CD4-positive, alpha-beta T cell treated with Interferon gamma for 1 hour (primary cell): Measurements from ENCODE around the gene GRIK1.

Source experiments
- DNase-seq: peaks from one replicate; pipeline ENCODE4 v3.0.0-alpha.2; 2020

Gene GRIK1

GRCh38 chr21:29904359-29905282, 35.2 kb downstream of the GRIK1 start:
- no peak for DNase-seq

- DNase-seq, result no peak
Measured at GRCh38 chr21:29896884-29897283, 42.9 kb downstream of the GRIK1 start.

GRCh38 chr21:29893687-29894086, 46.1 kb downstream of the GRIK1 start:
- DNase-seq, result no peak

- no peak for DNase-seq
Measured at GRCh38 chr21:29892379-29892778, 47.4 kb downstream of the GRIK1 start.

- DNase-seq, result no peak
Measured at GRCh38 chr21:29888437-29888836, 51.4 kb downstream of the GRIK1 start.

GRCh38 chr21:29887313-29888009, 52.3 kb downstream of the GRIK1 start:
- DNase-seq, result no peak

- no peak for DNase-seq
Measured at GRCh38 chr21:29885491-29885890, 54.3 kb downstream of the GRIK1 start.

GRCh38 chr21:29875873-29876272, 63.9 kb downstream of the GRIK1 start:
- DNase-seq, result no peak

- DNase-seq, result no peak
Measured at GRCh38 chr21:29875036-29875716, 64.6 kb downstream of the GRIK1 start.

- no peak for DNase-seq
Measured at GRCh38 chr21:29873908-29874307, 65.9 kb downstream of the GRIK1 start.

GRCh38 chr21:29870814-29871213, 69.0 kb downstream of the GRIK1 start:
- DNase-seq, result no peak

GRCh38 chr21:29867796-29868195, 72.0 kb downstream of the GRIK1 start:
- DNase-seq, result no peak

GRCh38 chr21:29860346-29860745, 79.5 kb downstream of the GRIK1 start:
- no peak for DNase-seq

GRCh38 chr21:29857150-29857549, 82.6 kb downstream of the GRIK1 start:
- DNase-seq, result no peak

GRCh38 chr21:29854795-29855194, 85.0 kb downstream of the GRIK1 start:
- DNase-seq, result no peak

- no peak for DNase-seq
Measured at GRCh38 chr21:29851611-29852010, 88.2 kb downstream of the GRIK1 start.

- DNase-seq, result peak; percentile 22
Measured at GRCh38 chr21:29849735-29850176, 90.0 kb downstream of the GRIK1 start.

GRCh38 chr21:29843804-29844203, 96.0 kb downstream of the GRIK1 start:
- DNase-seq, result no peak

- DNase-seq, result no peak
Measured at GRCh38 chr21:29834617-29835016, 105.2 kb downstream of the GRIK1 start.

- DNase-seq, result no peak
Measured at GRCh38 chr21:29832217-29832616, 107.6 kb downstream of the GRIK1 start.

- no peak for DNase-seq
Measured at GRCh38 chr21:29829564-29830275, 110.1 kb downstream of the GRIK1 start.

GRCh38 chr21:29827647-29828046, 112.1 kb downstream of the GRIK1 start:
- DNase-seq, result no peak

GRCh38 chr21:29827236-29827635, 112.6 kb downstream of the GRIK1 start:
- no peak for DNase-seq
